Hepatocyte (in vitro differentiated cells): Measurements from ENCODE around the gene FAM120A.

Experiments
- CTCF ChIP-seq: fragments of 200-600 bp; sonication (generic); IDR thresholded peaks from 2 replicates; pipeline ENCODE4 v1.5.1; 2016; ENCODE audit warnings: antibody characterized with exemption, mild to moderate bottlenecking; ENCODE audit not compliant: poor library complexity
- EZH2 ChIP-seq: fragments of 200-600 bp; sonication (generic); IDR thresholded peaks from 2 replicates; pipeline ENCODE4 v1.6.1; 2016; ENCODE audit warnings: antibody characterized with exemption, mild to moderate bottlenecking, borderline replicate concordance
- EZH2phosphoT487 ChIP-seq: fragments of 200-600 bp; sonication (generic); IDR thresholded peaks from one replicate; pipeline ENCODE4 v1.6.1; 2018; ENCODE audit warnings: antibody characterized with exemption, mild to moderate bottlenecking, low read depth, moderate library complexity; ENCODE audit not compliant: unreplicated experiment, severe bottlenecking

- no peak for TF ChIP-seq CTCF
- no peak for TF ChIP-seq EZH2
- no peak for TF ChIP-seq EZH2phosphoT487
These were observed 34.8 kb upstream of the FAM120A start for GRCh38 chr9:93416530-93417235.
